Measurements from ENCODE around the gene PARS2. TPM values are rescaled to one million over a fixed set of nuclear protein-coding genes. Genes with fewer than 3 reads are reported as not detected.

PARS2 gene
- total RNA-seq, 1 donor from 2014 or later = 5.4 TPM

DNA sequence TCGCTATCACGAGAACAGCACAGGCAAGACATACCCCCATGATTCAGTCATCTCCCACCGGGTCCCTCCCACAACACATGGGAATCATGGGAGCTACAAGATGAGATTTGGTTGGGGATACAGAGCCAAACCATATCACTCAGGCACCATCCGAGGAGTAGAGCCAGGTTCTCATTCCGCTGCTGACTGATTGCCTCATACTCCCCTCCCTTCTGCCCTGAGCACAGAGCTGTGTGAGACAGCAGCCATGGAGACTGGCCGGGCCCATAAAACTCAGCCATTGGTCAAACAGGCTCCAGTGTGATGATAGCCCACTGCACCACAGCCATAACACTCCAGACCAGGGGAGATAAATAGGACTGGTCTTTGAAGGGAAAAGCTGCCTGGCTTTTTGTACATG is 26.1 kb downstream of the PARS2 start:
- Mint-ChIP-seq H3K4me3 (ENCODE audit: unreplicated experiment) (no peak overlapping the region), H3K9me3 (ENCODE audit: unreplicated experiment) (no peaks in the 10 kb centered on the region), H3K27ac (ENCODE audit: unreplicated experiment) (no peak overlapping the region), H3K27me3 (ENCODE audit: low read depth, unreplicated experiment) (no peaks in the 10 kb centered on the region), H3K36me3 (ENCODE audit: low read depth, unreplicated experiment) (peaks cover 14% of the 10 kb centered on the region), H3K4me1 (ENCODE audit: low read depth, unreplicated experiment) (peaks cover 3% of the 10 kb centered on the region)
- Histone ChIP-seq H3K4me2 (ENCODE audit: low read length) (no peak overlapping the region), H3K27ac (ENCODE audit: low read depth, low read length) (no peak overlapping the region), H3K9ac (ENCODE audit: low read length) (no peak overlapping the region), H3K79me2 (ENCODE audit: insufficient read depth, low read length) (no peaks in the 10 kb centered on the region), H3K9me3 (ENCODE audit: insufficient read depth, low read depth, low read length) (no peaks in the 10 kb centered on the region), H3K4me1 (ENCODE audit: insufficient read depth, low read length) (no peaks in the 10 kb centered on the region), H2AFZ (ENCODE audit: low read depth, low read length) (no peak overlapping the region), H3K4me3 (ENCODE audit: insufficient read depth, low read depth, low read length) (no peak overlapping the region), H3K27me3 (ENCODE audit: insufficient read depth, low read length) (no peaks in the 10 kb centered on the region), H3K36me3 (ENCODE audit: insufficient read depth, low read length) (peaks cover 48% of the 10 kb centered on the region), H4K20me1 (ENCODE audit: insufficient read depth, low read length) (peaks cover 12% of the 10 kb centered on the region)
- no peak for DNase-seq (ENCODE audit: low read depth)
- FAIRE-seq = no peak
- no peak for TF ChIP-seq EZH2 (IDR thresholded peaks at IDR 0.05; ENCODE audit: insufficient read depth, low read length)
- TF ChIP-seq, protein P1, sequence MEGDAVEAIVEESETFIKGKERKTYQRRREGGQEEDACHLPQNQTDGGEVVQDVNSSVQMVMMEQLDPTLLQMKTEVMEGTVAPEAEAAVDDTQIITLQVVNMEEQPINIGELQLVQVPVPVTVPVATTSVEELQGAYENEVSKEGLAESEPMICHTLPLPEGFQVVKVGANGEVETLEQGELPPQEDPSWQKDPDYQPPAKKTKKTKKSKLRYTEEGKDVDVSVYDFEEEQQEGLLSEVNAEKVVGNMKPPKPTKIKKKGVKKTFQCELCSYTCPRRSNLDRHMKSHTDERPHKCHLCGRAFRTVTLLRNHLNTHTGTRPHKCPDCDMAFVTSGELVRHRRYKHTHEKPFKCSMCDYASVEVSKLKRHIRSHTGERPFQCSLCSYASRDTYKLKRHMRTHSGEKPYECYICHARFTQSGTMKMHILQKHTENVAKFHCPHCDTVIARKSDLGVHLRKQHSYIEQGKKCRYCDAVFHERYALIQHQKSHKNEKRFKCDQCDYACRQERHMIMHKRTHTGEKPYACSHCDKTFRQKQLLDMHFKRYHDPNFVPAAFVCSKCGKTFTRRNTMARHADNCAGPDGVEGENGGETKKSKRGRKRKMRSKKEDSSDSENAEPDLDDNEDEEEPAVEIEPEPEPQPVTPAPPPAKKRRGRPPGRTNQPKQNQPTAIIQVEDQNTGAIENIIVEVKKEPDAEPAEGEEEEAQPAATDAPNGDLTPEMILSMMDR (IDR thresholded peaks at IDR 0.05; ENCODE audit: insufficient read depth, low read depth, low read length) = no peak

DNA sequence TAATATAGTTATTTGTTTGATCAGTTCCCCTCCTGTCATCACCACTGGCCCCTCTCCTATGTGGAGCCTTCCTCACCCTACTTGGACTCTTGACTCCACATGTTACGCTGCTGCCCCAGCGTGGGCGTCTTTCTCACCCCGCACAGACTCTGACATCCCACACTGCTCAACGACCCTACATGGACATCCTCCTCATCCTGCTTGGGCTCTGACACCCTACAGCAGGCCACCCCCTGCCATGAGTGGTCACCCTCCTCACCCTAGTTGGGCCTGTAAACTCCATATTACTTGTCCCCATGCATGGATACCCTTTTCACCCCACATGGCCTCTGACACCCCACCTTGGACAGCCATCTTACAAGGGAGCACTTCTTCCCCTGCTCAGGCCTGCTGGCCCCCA is 27.6 kb downstream of the PARS2 start:
- no peak for TF ChIP-seq EZH2 (IDR thresholded peaks at IDR 0.05; ENCODE audit: insufficient read depth, low read length)
- TF ChIP-seq, protein P1 (IDR thresholded peaks at IDR 0.05; ENCODE audit: insufficient read depth, low read depth, low read length) = no peak
- H3K27ac Mint-ChIP-seq (ENCODE audit: unreplicated experiment) = no peak overlapping the region
- H3K4me2 ChIP-seq (ENCODE audit: low read length) = no peak overlapping the region
- H3K79me2 ChIP-seq (ENCODE audit: insufficient read depth, low read length) = no peaks in the 10 kb centered on the region
- peaks cover 11% of the 10 kb centered on the region for H3K36me3 Mint-ChIP-seq (ENCODE audit: low read depth, unreplicated experiment)
- peaks cover 7% of the 10 kb centered on the region for H4K20me1 ChIP-seq (ENCODE audit: insufficient read depth, low read length)
- no peaks in the 10 kb centered on the region for H3K27me3 ChIP-seq (ENCODE audit: insufficient read depth, low read length)
- no peaks in the 10 kb centered on the region for H3K4me1 Mint-ChIP-seq (ENCODE audit: low read depth, unreplicated experiment)
- H3K4me3 ChIP-seq (ENCODE audit: insufficient read depth, low read depth, low read length) = no peak overlapping the region
- H3K27me3 Mint-ChIP-seq (ENCODE audit: low read depth, unreplicated experiment) = no peaks in the 10 kb centered on the region
- H3K27ac ChIP-seq (ENCODE audit: low read depth, low read length) = no peak overlapping the region
- no peaks in the 10 kb centered on the region for H3K9me3 Mint-ChIP-seq (ENCODE audit: unreplicated experiment)
- no peak overlapping the region for H3K9ac ChIP-seq (ENCODE audit: low read length)
- no peak for FAIRE-seq
- H2AFZ ChIP-seq (ENCODE audit: low read depth, low read length) = no peak overlapping the region
- no peak for DNase-seq (ENCODE audit: low read depth)
- H3K9me3 ChIP-seq (ENCODE audit: insufficient read depth, low read depth, low read length) = no peaks in the 10 kb centered on the region
- no peak overlapping the region for H3K4me3 Mint-ChIP-seq (ENCODE audit: unreplicated experiment)
- no peaks in the 10 kb centered on the region for H3K4me1 ChIP-seq (ENCODE audit: insufficient read depth, low read length)
- H3K36me3 ChIP-seq (ENCODE audit: insufficient read depth, low read length) = peaks cover 42% of the 10 kb centered on the region

DNA sequence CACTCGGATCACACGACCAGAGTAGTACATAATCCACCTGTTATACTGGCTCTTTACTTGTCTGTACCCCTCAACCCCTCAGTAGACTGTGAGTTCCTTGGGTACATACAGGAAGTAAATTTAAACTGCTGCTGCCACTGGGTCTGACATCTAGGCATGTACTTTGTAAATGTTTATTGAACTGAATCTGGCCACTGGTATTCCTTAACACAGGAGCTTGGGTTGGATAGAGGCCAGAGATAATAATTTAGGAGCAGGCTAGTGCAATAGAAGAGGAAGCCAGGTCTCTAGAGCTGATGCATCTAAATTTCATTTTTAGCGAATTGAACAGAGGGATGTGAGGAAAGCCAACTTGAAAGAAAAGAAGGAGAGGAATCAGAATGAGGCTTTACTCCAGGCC is 36.3 kb downstream of the PARS2 start:
- TF ChIP-seq, protein P1 (IDR thresholded peaks at IDR 0.05; ENCODE audit: insufficient read depth, low read depth, low read length) = no peak
- TF ChIP-seq EZH2 (IDR thresholded peaks at IDR 0.05; ENCODE audit: insufficient read depth, low read length) = no peak
- Mint-ChIP-seq H3K36me3 (ENCODE audit: low read depth, unreplicated experiment) (peaks cover 41% of the 10 kb centered on the region), H3K4me1 (ENCODE audit: low read depth, unreplicated experiment) (no peaks in the 10 kb centered on the region), H3K27ac (ENCODE audit: unreplicated experiment) (no peak overlapping the region), H3K27me3 (ENCODE audit: low read depth, unreplicated experiment) (no peaks in the 10 kb centered on the region), H3K4me3 (ENCODE audit: unreplicated experiment) (no peak overlapping the region), H3K9me3 (ENCODE audit: unreplicated experiment) (peaks cover 15% of the 10 kb centered on the region)
- Histone ChIP-seq H4K20me1 (ENCODE audit: insufficient read depth, low read length) (no peaks in the 10 kb centered on the region), H3K27ac (ENCODE audit: low read depth, low read length) (no peak overlapping the region), H3K4me3 (ENCODE audit: insufficient read depth, low read depth, low read length) (no peak overlapping the region), H3K9me3 (ENCODE audit: insufficient read depth, low read depth, low read length) (no peaks in the 10 kb centered on the region), H3K27me3 (ENCODE audit: insufficient read depth, low read length) (no peaks in the 10 kb centered on the region), H2AFZ (ENCODE audit: low read depth, low read length) (no peak overlapping the region), H3K36me3 (ENCODE audit: insufficient read depth, low read length) (peaks cover 44% of the 10 kb centered on the region), H3K9ac (ENCODE audit: low read length) (no peak overlapping the region), H3K4me2 (ENCODE audit: low read length) (no peak overlapping the region), H3K4me1 (ENCODE audit: insufficient read depth, low read length) (no peaks in the 10 kb centered on the region), H3K79me2 (ENCODE audit: insufficient read depth, low read length) (no peaks in the 10 kb centered on the region)
- no peak for DNase-seq (ENCODE audit: low read depth)
- no peak for FAIRE-seq

Measured in astrocyte (in vitro differentiated cells and primary cell).